Activated gamma-delta T cell treated with anti-CD3 and anti-CD28 coated beads, Interleukin-2, amount 50 U/mL, for 16 hours (primary cell): Measurements from ENCODE around the gene HDHD3.
A peak's percentile ranks its signal among the peaks of the same experiment; 100 is the strongest.

Experiments used
- DNase-seq: peaks from one replicate; pipeline ENCODE4 v3.0.0-alpha.2; 2020; ENCODE audit warnings: low read depth

The HDHD3 gene

DNA sequence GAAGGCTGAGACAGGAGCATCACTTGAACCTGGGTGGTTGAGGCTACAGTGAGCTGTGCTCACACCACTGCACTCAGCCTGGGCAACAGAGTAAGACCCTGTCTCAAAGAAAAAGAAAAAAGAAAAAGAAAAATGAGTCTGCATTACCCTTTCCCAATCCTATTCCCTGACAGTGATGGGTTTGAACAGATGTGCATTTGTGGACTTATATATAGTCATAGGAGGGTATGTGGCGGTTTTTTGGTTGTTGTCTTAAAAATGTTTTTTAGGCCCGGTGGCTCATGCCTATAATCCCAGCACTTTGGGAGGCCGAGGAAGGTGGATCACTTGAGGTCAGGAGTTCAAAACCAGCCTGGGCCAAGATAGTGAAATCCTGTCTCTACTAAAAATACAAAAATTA, 13.4 kb downstream of the HDHD3 start:
- no peak for DNase-seq

GRCh38 chr9:113361304-113362018, 15.3 kb downstream of the HDHD3 start:
- no peak for DNase-seq

DNA sequence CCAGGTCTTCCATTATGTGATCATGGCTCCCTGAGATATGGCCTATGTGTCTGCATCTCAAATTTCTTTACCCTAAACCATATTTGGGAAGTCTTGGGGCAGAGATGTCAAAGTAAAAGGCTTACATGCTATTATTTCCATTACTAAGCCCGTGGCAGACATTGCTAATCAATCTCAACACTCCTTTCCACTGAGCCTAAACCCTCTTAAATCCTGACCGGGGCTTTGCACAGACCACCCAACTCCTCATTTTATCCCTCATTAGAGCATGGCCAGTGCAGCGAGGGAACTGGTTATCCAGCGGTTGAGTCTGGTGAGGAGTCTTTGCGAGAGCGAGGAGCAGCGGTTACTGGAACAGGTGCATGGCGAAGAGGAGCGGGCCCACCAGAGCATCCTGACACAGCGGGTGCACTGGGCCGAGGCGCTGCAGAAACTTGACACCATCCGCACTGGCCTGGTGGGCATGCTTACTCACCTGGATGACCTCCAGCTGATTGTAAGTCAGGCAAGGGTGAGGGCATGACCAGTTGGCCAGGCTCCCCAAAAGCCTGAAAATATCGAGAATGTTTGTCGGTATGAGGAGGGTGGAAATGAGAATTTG, 16.4 kb downstream of the HDHD3 start:
- no peak for DNase-seq

DNA sequence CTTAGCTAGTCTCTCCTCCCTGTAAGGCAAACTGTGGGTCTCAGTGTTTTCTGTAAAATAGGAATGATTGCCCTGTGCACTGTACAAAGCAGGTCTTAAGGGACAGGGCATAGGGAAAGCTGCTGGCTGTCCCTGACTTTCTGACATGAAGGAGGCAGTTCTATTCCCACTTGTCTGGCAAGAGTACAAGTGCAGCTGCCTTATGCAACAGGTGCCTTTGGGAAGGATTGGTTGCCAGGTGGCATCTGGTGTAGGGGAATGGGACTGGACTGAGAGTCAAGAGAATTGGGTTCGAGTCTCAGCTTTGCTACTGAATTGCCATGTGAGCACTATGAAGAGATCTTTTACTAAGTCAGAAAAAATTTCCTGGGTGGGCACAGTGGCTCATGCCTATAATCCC, 17.4 kb downstream of the HDHD3 start:
- DNase-seq = no peak

DNA sequence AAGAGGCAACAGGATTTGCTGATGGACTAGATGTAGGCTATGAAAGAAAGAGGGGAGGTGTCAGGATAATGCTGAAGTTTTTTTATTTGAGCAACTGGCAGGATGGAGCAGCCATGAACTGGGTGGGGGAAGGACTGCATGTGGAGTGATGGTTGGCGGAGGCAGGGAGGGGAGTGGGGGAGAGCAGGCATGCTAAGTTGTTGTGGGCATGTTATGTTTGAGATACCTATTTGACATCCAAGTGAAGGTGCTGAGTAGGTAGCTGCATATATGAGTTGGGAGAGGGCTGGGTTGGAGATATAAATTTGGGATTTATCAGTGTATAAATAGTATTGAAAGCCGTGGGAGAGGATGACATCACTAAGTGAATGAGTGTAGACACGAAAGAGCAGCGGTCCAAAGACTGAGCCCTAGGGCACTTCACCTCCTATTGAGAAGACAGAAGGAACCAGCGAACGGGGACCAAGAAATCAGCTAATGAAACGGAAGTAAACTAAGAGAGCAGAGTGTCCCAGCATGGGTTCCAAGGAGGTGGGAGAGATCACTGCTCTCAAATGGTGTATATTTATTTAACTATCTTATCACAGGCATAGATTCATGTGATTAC, 20.0 kb downstream of the HDHD3 start:
- DNase-seq = no peak

GRCh38 chr9:113355040-113355596, 21.7 kb downstream of the HDHD3 start:
- DNase-seq = no peak

DNA sequence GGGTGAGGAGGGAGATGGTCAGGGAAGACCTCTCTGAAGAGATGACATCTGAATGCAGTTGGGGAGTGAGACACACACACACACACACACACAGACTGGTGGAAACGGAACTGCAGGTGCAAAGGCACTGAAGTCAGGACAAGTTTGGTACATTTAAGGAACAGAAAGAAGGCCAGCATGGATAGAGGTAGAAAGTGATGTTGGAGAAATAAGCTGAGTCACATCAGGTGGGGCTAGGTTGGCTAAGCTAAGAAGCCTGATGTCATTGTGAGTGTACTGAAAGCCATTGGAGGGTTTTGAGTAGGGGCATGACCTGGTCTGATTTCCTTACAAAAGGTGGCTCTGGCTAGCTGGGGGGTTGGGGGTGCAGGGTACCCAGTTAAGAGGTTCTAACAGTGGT, 24.4 kb downstream of the HDHD3 start:
- no peak for DNase-seq

DNA sequence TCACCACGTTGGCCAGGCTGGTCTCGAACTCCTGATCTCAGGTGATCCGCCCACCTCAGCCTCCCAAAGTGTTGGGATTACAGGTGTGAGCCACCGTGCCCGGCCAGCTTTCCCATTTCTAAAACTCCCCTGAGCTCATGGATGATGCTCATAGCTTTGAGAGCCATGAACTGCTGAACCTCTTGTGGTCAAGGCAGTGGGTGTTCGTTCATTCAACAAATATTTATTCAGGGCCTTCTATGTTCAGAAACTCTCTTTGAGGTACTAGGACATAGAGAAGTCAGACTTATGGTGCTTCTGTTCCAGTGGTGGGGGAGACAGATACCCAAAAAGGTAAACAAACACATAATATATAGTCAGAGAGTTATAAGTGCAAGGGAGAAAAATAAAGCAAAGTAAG, 24.8 kb downstream of the HDHD3 start:
- DNase-seq = no peak

DNA sequence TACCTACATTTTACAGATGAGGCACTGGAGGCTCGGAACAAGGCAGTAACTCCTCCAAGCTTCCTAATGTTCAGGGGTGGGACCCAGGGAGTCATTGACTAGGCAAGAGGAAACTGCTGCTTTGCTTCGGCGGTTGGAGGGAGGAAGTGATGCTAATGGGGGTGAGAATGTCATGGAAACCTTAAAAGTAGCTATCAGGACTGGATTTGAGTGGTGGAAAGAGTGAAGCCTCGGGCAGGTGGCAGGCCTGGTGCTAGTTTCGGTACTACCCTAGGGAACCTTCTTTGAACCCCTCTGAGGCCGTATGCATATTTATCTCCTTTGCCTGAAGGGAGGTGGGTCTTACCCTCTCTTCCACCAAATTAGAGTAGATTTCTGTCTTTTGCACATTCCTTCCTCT, 25.8 kb downstream of the HDHD3 start:
- no peak for DNase-seq

- DNase-seq = no peak
Observed at GRCh38 chr9:113350107-113350661, 26.6 kb downstream of the HDHD3 start.

DNA sequence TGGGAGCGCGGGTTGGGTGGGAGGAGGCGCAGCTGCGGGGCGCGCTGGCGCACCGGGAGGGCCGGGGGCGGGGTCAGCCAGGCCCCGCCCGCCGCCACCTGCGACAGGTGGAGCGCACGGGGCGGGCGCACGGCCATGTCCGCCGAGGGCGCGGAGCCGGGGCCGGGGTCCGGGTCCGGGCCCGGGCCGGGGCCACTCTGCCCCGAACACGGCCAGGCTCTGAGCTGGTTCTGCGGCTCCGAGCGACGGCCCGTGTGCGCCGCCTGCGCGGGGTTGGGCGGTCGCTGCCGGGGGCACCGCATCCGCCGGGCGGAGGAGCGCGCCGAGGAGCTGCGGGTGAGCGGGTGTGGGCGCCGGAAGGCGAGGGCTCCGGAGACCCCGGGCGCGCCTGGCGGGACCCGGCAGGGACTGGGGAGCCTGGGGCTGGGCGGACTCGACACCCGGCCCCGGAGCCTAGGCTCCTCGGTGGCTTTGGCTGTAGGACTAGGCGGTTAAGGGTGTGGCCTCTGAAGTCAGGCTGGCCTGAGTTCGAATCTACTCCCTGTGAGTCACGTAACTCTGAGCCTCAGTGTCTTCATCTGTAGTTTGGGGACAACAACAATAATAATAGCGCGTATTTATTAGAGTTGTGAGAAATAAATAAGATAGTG, 27.2 kb downstream of the HDHD3 start, which contains the start of gene BSPRY:
BSPRY (plus strand) TSS at position 97 of the 650 bp plus-strand sequence; CDS start at position 136, 39 bp downstream.
- no peak for DNase-seq

- DNase-seq = no peak
Observed at GRCh38 chr9:113349066-113349444, 27.7 kb downstream of the HDHD3 start.

DNA sequence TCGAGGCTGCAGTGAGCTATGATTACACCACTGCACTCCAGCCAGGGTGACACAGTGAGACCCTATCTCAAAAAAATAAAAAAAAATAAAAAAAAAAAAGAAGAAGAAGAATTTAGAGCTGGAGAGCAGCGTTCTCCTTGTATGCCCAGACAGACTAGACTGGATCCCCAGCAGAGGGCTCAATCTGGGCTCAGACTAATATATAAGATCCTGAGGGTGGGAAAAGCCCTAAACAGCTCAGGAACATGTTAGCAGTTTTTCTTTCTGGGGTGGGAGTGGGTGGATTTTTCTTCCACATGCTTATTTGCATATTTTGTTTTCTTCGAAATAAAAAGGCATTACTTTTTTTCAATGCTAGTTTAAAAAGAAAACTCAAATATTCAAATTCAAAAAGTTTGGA, 28.3 kb downstream of the HDHD3 start:
- DNase-seq = no peak

- no peak for DNase-seq
Observed at GRCh38 chr9:113345671-113346070, 31.1 kb downstream of the HDHD3 start.

DNA sequence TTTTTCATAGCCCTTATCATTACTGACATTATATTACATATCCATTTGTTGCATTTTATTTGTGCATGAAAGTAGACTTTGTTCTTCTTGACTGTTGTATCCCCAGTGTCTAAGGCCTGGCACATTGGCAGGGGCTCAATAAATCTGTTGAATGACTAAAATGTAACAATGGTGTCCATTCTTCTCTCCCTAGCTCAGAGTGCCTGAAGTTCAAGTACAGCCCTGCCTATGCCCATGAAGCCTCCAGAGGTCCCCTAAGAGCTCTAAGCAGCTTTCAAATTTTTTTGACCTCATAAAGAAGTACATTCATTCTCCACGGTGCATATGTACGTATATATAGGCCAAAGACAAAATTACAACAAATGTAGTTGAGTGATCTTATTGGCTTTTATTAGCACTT, 31.6 kb downstream of the HDHD3 start:
- DNase-seq = no peak

- DNase-seq = no peak
Observed at GRCh38 chr9:113343732-113344231, 33.0 kb downstream of the HDHD3 start.

DNA sequence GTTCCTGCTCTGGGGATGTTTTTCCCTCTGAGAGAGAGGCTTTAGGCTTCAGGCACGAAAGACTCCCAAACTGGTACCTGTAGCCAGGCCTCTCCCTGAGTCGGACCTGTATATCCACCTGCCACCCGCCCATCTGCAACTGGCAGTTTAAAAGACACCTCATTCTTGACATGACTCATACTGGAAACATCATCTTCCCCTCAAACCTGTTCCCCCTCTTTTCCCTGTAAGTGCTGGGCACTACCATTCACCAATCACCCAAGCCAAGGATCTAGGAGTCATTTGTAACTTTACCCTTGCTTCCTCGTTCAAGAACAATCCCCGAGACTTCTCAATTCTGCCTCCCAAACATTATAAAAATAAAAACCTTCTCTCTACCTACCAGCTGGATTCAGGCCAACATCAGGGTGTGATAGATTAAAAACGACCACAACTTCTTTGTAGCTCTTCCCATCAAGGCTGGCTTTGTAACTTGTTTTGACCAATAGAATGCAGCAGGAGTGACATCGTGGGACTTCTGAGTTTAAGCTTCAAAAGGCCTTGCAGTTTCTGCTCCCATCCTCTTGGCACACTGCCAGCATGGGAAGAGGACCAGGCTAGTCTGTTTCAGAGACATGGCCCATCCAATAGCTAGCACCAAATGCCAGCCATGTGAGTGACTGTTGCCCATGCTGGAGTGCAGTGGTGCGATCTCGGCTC, 34.9 kb downstream of the HDHD3 start:
- no peak for DNase-seq

GRCh38 chr9:113340011-113340699, 36.6 kb downstream of the HDHD3 start, which contains the start of gene WDR31:
WDR31 (minus strand) TSS chr9:113340275; CDS start chr9:113332022, 8,253 bp downstream.
- DNase-seq = peak; percentile 71

GRCh38 chr9:113337714-113338113, 39.1 kb downstream of the HDHD3 start:
- no peak for DNase-seq

DNA sequence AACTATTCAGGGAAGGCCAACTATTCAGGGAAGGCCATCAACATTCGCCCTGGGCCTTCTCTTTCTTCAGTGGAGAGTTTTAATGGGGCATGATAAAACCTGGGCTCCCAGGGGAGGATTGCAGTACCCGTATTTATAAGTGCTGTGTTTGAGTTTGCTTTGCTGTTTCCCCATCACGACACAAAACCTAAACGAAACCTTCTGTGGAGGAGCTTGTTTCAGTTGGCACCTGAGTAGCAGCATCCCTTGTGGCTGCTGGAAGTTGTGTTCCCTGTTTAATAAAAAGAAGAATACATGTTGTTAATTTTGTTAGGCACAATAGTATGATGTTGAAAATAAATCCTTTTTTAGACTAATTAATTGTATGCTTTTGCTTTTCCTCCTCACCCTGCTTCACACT, 45.0 kb downstream of the HDHD3 start:
- no peak for DNase-seq
